HG02840 (cell line): ENCODE measurements around the gene IFNL2.

Source experiments
- ATAC-seq: cut with Tn5 transposase; IDR thresholded peaks from one replicate; pipeline ENCODE4 v1.9.1; 2021; ENCODE audit warnings: mild to moderate bottlenecking, moderate library complexity, moderate number of reproducible peaks; ENCODE audit not compliant: unreplicated experiment, low FRiP score

The IFNL2 gene

DNA sequence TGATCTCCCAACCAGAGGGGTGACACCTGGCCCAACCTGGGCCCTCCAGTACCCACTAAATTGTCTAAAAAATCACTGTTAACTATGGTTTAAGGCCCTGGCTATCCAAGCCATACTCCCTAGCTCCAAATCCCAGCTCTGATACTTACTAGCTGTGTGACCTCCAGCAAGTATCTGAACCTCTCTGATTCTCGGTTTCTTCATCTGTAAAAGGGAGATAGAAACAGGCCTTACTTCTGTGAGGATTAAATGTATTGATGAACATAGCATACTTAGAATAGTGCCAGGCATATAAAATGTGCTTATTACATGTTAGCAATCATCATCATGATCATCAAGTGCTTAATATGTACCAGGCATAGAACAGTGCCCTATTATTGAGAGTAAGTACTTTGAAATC, 47.7 kb downstream of the IFNL2 start:
- no peak for ATAC-seq

DNA sequence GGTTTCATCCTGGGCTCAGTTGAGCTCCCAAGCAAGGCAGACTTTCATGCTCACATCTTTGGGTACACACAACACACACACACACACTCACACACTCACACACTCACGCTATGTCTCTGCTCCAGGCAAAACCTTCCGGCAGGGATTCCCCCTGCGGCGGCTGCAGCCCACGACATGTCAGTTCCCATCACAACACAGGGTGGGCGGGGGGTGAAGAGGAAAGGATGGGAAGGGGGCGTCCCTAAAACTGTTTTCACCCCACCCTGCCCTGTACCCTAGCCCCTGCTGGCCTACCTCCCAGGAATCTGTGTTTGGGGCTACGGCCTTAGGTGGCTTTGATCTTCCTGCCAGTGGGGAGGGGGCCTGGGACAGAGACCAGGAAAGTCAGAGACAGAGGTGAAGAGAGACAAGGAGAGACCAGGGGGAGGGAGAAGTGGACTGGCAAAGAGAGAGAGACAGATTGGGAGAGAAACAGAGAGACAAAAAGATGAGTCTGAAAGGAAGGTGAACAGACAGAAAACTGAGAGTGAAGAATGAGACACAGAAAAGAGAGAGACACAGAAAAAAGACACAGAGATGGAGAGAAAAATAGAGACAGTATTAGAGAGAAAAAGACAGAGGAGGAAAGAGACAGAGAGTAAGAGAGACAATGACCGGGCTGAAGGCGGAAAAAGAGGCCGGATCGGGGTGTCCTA, 48.6 kb downstream of the IFNL2 start:
- no peak for ATAC-seq

DNA sequence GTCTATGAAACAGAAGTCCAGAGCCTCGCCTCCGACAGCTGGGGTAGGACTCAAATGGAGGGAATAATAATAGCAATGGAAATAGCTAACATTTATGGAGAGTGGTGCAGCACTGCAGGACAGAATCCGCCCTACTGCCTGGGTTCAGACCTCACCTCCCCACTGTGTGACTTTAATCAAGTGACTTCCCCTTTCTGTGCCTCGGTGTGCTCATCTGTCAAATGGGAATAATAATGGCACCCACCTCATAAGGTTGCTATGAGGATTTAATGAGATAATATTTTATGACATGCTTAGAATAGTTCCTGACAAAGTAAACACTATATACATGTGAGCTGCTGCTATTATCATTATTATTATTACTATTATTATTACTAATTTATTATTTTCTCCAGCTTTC, 49.3 kb downstream of the IFNL2 start:
- no peak for ATAC-seq

DNA sequence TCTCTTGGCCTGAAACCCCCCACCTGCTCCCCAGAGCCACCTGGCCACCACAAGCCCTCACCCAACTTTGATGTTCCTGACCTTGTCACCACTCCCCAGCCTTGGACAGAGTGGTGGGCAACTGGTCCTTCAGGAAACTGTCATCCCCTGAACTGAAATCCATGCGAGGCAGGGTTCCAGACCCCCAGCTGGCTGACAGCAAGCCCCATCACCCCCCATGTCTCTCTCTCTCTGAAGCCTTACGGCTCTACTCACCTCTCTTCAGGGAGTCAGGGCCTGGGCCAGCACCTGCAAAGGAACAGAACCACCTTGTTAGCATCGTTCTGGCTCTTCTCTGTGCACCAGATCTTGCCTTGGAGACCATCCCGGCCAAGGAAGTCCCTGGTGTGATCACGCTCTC, 49.9 kb downstream of the IFNL2 start:
- no peak for ATAC-seq

DNA sequence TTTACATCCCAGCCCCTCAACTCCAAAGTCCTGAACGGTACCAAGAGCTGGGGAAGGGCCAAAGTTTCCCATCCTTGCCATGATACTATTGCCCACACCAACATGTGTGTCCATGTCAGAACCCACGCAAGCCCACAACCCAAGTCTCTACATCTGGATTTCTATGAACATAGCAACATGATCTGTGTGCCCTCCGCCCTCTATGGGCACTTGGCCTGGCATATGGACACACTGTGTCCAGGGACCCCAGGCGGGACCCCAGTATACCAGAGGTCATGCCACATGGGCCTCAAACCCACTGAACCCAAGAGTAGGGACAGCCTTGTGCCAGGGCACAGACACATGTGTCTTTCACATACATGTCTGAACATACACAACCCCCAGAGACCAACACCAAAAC, 50.5 kb downstream of the IFNL2 start:
- ATAC-seq = no peak

DNA sequence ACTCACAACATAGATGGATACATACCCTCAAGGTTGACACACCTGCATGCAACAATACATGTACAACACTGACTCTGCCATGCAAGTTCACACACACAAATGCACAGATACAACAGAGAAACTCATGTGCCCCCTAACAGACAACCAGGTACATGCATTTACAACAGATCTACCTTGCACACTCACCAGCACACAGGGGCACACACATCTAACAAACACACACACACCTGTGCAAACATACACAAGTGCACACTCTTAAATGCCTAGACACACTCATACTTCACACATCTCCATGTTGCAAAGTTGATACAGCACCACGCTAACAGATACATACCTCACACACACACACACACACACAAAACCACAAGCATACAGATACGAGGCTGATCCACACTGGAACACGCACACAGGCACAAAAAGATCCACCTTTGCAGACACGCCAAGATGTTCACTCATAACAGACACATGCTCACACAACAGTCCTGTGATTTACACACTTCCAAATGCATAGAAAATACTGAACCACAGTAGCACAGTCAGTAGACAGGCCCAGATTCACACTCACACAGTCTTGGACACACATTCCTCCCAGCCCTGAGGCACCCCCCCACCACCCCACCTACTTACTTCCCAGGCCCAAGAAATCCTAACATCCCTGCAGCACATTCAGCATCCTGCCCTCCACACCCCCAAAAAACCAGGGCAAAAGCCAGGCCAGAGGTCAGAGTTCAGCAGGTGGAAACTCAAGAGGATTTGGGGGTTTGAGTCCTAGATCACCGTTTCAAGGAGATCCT, 51.1 kb downstream of the IFNL2 start:
- no peak for ATAC-seq
